Measurements from ENCODE around the gene ARHGAP40.

DNA sequence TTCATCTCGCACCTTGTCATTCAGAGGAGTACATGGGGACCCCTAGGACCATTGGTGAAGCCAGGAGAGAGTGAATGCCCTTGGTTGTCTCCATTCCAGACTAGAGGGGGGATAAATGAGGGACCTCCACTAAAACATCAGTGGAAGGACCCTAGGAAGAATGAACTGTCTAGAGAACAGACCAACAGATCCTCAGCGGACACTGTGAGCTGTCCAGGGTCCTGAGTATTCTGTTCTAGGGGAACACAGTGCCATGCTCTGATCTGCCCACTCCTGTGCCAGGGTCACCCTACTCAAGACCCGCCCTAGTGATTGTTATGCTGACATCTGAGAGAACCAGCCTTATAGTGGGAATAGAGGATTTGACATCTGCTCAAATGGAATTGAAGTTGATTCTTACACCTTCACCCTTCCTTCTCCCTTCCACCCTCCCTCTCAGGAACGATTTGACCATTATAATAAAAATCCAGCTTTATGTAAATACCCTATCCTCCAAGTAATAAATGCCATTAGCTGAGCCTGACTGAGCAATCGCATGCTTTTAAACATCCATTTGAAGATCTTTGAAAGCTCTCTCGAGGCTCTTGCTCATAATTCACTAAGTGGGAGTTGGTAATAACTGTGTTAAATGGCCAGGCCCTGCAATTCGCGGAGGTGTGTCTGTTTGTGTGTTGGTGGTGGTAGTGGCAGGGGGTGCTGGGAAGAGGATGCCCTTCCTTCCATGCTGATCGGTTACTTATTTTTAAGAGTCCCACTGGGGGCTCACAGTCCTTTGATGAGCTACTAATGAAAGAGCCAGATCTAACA lies 79.1 kb downstream of the ARHGAP40 start:
- TF ChIP-seq, protein P1, sequence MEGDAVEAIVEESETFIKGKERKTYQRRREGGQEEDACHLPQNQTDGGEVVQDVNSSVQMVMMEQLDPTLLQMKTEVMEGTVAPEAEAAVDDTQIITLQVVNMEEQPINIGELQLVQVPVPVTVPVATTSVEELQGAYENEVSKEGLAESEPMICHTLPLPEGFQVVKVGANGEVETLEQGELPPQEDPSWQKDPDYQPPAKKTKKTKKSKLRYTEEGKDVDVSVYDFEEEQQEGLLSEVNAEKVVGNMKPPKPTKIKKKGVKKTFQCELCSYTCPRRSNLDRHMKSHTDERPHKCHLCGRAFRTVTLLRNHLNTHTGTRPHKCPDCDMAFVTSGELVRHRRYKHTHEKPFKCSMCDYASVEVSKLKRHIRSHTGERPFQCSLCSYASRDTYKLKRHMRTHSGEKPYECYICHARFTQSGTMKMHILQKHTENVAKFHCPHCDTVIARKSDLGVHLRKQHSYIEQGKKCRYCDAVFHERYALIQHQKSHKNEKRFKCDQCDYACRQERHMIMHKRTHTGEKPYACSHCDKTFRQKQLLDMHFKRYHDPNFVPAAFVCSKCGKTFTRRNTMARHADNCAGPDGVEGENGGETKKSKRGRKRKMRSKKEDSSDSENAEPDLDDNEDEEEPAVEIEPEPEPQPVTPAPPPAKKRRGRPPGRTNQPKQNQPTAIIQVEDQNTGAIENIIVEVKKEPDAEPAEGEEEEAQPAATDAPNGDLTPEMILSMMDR (IDR thresholded peaks at IDR 0.05; ENCODE audit: low read length), result no peak
- TF ChIP-seq EZH2 (IDR thresholded peaks at IDR 0.05; ENCODE audit: borderline replicate concordance, low read length), result no peak

Measured in OCI-LY1 (cell line).